NCI-H187 (cell line): Measurements from ENCODE around the gene ZNF862.

Experiments used
- DNase-seq, 2 experiments: peaks; one replicate each; lab custom pipeline; 2025; lab: John Stamatoyannopoulos, UW

ZNF862 gene

DNA sequence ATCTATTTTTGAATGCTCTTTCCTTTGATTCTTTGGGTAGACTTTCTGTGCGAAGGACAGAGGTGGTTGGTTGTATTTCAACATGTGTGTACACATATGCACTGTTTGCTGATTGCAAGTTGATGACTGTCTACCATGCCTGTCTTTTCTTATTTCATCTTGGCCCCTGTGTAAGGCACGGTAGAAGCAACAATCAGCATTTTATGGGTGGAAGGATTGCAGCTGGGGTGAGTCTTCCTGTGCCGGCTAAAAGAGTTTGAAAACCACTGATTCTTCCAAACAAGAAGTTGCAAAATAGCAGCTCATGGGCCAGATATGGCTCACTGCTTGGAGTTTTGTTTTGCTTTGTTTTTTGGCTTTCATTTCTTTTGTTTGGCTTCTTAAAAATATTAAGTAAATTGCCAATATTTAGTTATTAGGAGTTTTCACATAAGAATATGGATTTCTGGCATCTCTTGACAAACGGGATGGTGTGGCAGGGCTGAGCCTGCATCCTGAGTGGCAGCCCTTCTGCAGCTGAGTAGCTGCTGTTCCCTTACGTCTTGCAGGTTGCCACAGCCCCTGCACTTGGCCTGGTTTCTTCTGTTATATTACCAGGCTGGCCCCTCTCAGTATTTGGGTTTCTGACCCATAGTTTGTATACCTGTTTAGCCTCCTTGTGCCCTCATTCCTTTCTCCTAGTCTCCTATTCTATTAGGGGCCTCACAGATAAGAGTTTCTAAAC, 7.2 kb downstream of the ZNF862 start:
- no peak for DNase-seq

DNA sequence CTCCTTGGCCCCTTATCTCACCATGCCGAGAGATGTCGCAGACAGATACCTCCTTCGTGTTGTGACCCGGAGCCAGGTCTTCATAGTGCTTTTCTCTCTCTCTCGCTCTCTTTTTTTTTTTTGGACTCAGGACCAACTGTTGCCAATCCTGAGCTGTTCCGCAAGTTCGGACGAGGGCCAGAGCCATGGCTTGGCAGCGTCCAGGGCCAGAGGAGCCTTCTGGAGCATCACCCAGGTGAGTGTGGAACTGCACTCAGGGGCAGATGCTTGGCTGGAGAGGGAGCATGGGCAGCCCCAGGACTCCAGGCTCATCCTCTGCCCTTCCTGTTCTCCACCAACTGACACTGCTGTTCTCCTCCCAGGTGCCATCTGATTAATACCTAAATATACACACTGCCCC, 7.8 kb downstream of the ZNF862 start:
- DNase-seq: no peak

GRCh38 chr7:149846436-149847046, 8.4 kb downstream of the ZNF862 start:
- DNase-seq: no peak

GRCh38 chr7:149849174-149849573, 11.0 kb downstream of the ZNF862 start:
- no peak for DNase-seq

DNA sequence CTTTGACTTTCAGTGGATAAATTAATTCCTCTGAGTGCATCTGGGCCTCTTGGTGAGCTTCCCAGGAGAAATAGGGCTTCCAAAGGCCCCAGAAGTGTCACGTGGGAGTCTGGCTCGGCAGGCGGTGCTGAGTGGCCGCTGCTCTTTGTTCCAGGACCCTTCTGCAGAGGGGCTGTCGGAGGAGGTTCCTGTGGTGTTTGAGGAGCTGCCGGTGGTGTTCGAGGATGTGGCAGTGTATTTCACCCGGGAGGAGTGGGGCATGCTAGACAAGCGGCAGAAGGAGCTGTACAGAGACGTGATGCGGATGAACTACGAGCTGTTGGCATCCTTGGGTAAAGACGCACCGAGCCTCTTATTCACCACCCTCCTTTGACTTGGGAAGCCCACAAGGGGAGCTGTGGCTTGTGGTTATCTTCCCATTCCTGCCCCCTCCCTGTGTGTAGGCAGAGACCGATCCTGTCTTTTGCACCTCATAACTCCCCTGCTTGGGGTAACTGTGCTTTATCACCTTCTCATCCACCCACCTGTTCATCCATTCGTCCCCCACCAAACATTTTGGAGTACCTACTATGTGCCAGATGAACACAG, 11.9 kb downstream of the ZNF862 start:
- DNase-seq: no peak

GRCh38 chr7:149850716-149851115, 12.5 kb downstream of the ZNF862 start:
- DNase-seq: no peak

GRCh38 chr7:149851449-149851848, 13.3 kb downstream of the ZNF862 start:
- no peak for DNase-seq

GRCh38 chr7:149853157-149853556, 15.0 kb downstream of the ZNF862 start:
- DNase-seq: no peak

DNA sequence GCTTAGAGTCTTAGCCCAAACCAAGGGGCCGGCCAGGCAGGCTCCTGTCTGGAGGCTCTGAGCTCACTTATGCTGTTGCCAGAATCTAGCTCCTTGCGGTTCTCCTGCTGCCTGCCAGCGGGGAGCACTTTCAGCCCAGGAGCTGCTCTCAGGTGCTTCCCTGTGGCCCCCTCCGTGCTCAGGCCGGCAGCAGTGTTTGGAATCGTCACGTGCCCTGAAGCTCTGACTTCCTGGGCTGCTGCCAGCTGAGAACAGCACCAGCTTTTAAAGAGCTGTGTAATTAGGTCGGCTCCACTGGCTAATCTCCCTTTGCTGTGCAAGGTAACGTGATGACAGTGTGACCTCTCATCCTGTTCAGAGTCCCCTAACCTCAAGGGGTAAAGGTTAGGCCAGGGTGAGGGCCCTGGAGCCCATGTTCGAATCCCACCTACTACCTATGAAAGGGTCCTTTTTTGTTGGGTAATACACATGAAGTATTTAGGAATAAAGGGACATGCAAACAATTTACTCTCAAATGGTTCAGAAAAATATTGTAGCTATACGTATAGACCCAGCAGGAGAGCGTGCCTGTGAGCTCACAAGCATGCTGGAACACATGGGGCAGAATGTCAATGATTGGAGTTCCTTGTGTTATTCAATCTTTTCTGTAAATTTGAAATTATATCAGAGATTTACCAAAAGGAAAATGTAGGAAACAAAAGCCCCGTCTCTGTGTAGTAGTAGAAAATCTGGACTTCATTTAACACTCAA, 16.6 kb downstream of the ZNF862 start:
- peak; percentile 53 to 85 for DNase-seq

DNA sequence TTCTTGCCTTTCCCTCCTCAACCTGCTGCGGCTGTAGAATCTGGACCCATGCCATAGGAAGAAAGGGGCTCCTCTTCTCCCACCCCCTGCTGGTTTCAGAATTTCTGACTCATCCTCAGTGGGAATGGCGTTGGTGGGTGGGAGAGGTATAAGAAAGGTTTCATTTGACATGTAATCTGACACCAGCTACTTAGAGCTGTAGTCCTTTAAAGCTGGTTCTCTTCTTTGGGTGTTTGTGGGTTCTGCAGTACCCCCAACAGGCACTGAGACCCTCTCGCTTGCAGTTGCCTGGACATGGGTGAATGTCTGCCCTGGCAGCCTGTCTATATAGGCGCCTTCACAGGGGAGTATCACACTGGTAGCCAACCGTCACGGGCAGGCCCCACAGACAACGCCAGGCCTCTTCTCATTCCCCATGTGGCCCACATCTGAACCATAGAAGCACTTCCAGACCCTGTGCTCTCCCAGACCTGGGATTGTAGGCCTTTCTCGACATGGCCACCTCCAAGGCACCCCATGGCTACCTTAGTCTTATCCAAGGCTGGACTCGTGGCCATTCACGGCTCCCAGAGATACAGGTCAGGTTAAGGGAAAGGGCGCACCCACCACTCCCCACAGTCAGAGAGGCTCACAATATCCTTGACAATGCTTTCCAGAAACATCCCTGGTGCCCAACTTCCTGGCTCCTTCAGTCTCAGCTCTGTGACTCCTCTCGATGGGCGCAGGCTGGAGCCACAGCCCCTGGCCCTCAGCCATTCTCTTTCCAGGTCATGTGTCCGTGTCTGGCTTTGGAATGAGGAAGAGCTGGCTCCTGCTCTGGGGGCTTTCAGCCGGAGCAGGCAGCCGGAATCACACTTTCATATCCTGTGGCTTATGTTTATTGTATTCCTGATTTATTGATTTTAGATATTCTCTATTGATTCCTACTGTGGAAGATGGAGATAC, 17.5 kb downstream of the ZNF862 start:
- DNase-seq: no peak

GRCh38 chr7:149856583-149856982, 18.4 kb downstream of the ZNF862 start:
- DNase-seq: no peak

DNA sequence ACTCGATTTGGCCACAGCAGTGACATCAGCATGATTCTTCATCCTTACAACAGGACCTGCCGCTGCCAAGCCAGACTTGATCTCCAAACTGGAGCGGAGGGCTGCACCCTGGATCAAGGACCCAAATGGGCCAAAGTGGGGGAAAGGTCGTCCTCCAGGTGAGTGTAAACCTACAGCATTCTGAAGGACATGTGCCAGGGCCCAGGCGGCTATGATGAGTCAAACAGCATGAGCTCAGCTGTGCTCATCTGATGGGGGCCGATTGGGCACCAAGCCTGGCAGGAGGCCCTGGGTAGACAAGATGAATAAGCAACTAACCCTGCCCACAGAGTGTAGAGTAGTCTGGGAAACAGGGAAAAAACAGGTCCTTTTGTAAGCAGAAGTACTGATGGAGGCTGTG, 21.2 kb downstream of the ZNF862 start:
- no peak for DNase-seq

- no peak for DNase-seq
Observed at GRCh38 chr7:149859876-149860275, 21.7 kb downstream of the ZNF862 start.

DNA sequence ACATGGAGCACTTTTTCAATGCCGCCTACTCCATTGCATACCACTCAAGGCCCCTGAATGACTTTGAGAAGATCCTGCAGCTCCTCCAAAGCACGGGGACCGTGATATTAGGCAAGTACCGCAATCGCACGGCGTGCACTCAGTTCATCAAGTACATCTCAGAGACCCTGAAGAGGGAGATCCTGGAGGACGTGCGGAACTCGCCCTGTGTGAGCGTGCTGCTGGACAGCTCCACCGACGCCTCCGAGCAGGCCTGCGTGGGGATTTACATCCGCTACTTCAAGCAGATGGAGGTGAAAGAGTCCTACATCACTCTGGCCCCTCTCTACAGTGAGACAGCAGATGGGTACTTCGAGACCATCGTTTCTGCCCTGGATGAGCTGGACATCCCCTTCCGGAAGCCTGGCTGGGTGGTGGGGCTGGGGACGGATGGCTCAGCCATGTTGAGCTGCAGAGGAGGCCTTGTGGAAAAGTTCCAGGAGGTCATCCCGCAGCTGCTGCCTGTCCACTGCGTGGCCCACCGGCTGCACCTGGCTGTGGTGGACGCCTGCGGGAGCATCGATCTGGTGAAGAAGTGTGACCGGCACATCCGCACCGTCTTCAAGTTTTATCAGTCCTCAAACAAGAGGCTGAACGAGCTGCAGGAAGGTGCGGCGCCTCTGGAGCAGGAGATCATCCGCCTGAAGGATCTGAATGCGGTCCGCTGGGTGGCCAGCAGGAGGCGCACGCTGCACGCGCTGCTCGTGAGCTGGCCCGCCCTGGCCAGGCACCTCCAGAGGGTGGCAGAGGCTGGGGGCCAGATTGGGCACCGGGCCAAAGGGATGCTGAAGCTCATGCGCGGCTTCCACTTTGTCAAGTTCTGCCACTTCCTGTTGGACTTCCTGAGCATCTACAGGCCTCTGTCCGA, 22.9 kb downstream of the ZNF862 start:
- no peak for DNase-seq

DNA sequence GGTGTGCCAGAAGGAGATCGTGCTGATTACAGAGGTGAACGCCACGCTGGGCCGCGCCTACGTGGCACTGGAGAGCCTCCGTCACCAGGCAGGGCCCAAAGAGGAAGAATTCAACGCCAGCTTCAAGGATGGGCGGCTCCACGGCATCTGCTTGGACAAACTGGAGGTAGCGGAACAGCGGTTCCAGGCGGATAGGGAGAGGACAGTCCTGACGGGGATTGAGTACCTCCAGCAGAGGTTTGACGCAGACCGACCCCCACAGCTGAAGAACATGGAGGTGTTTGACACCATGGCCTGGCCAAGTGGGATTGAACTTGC, 23.5 kb downstream of the ZNF862 start:
- no peak for DNase-seq

GRCh38 chr7:149862156-149862555, 24.0 kb downstream of the ZNF862 start:
- no peak for DNase-seq

- no peak for DNase-seq
Observed at GRCh38 chr7:149863500-149863899, 25.3 kb downstream of the ZNF862 start.

- no peak for DNase-seq
Observed at GRCh38 chr7:149864023-149864422, 25.8 kb downstream of the ZNF862 start.

DNA sequence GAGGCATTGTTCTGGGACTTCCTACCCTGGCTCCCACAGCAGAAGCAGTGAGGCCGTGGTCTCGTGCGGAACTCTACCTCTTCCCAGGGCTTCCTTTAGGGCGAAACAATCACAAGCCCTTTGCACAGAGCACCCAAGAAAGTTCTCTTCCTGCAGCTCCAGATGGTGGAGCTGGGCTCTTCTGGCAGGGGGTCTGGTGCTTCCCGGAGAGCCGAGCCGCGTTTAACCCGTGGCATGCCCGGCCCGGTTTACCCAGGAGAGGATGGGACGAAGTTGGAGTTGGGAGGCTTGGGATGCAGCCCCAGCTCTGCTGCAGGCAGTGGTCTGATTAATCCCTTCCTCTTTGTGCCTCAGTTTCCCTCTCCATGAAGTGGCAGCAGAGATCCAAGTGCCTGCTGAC, 26.6 kb downstream of the ZNF862 start:
- DNase-seq: no peak

GRCh38 chr7:149865437-149865836, 27.3 kb downstream of the ZNF862 start:
- no peak for DNase-seq
